H1 (cell line): ENCODE measurements around the gene ART4. TPM values are rescaled to one million over a fixed set of nuclear protein-coding genes. Genes with fewer than 3 reads are reported as not detected.

Experiments
- CTCF ChIA-PET: fragments of 300-600 bp; sonication (Branson Sonifier 250); formaldehyde crosslinking; loops from one replicate; lab custom pipeline; 2021; ENCODE audit not compliant: partially characterized antibody; lab: Charles Lee
- POLR2A ChIA-PET: fragments of 300-600 bp; sonication (Branson Sonifier 250); formaldehyde crosslinking; loops from one replicate; lab custom pipeline; 2021; ENCODE audit warnings: inconsistent platforms; ENCODE audit not compliant: partially characterized antibody; lab: Charles Lee
- DNase-seq, 2 experiments: peaks; one replicate each; pipeline versions ENCODE4 v3.0.0 to v3.0.0-alpha.2; 2010 to 2022; ENCODE audit warnings: low spot score in 2 of 2, low read depth in 1 of 2, mixed read lengths in 1 of 2
- FAIRE-seq: peaks from 2 replicates; lab custom pipeline; 2011; peaks lifted over from hg19 to GRCh38; lab: Jason Lieb, UNC
- H2AFZ ChIP-seq: 2 replicates; pipeline ENCODE4 v1.8.1; 2012; ENCODE audit warnings: low read length, inconsistent platforms
- H2AK5ac ChIP-seq: 2 replicates; pipeline ENCODE4 v1.6.1; 2013; ENCODE audit warnings: low read depth, low read length
- H2BK120ac ChIP-seq: replicated peaks from 2 replicates; pipeline ENCODE3; 2013; ENCODE audit warnings: low read depth, low read length, inconsistent platforms
- H2BK12ac ChIP-seq: 2 replicates; pipeline ENCODE4 v1.6.1; 2013; ENCODE audit warnings: low read depth, low read length
- H2BK15ac ChIP-seq: 2 replicates; pipeline ENCODE4 v1.6.1; 2013; ENCODE audit warnings: low read length
- H2BK20ac ChIP-seq: 2 replicates; pipeline ENCODE4 v1.6.1; 2013; ENCODE audit warnings: low read length
- H2BK5ac ChIP-seq: 2 replicates; pipeline ENCODE4 v1.6.1; 2013; ENCODE audit warnings: low read depth, low read length
- H3K14ac ChIP-seq: 2 replicates; pipeline ENCODE4 v1.6.1; 2013; ENCODE audit warnings: inconsistent platforms; ENCODE audit not compliant: insufficient read length
- H3K18ac ChIP-seq: 2 replicates; pipeline ENCODE4 v1.6.1; 2013; ENCODE audit warnings: low read length; ENCODE audit errors: extremely low read depth
- H3K23ac ChIP-seq: 2 replicates; pipeline ENCODE4 v1.6.1; 2013; ENCODE audit warnings: inconsistent platforms; ENCODE audit not compliant: insufficient read length
- H3K23me2 ChIP-seq: 2 replicates; pipeline ENCODE4 v1.6.1; 2013; ENCODE audit warnings: low read depth, low read length
- H3K27ac ChIP-seq: 2 replicates; pipeline ENCODE4 v1.6.1; 2011; ENCODE audit warnings: low read depth, low read length, inconsistent platforms
- H3K27me3 ChIP-seq, 4 experiments: replicated peaks in 1 of 4; 1 replicate in 1 of 4; 2 replicates in 3 of 4; pipeline versions ENCODE4 v1.6.1 to v1.8.1; 2011 to 2013; ENCODE audit warnings: low read length in 3 of 4, mild to moderate bottlenecking in 3 of 4, inconsistent platforms in 2 of 4, mixed read lengths in 2 of 4, moderate library complexity in 1 of 4; ENCODE audit not compliant: control insufficient read depth in 3 of 4, insufficient read depth in 3 of 4; ENCODE audit errors: extremely low read depth in 1 of 4
- H3K36me3 ChIP-seq, 4 experiments: 2 replicates each; pipeline versions ENCODE4 v1.6.1 to v1.8.1; 2011 to 2013; ENCODE audit warnings: mild to moderate bottlenecking in 4 of 4, low read length in 3 of 4, moderate library complexity in 2 of 4, control low read depth in 1 of 4, inconsistent platforms in 1 of 4; ENCODE audit not compliant: insufficient read depth in 4 of 4, control insufficient read depth in 2 of 4
- H3K4ac ChIP-seq: replicated peaks from 2 replicates; pipeline ENCODE3; 2013; ENCODE audit warnings: low read length, low read depth, mixed read lengths, inconsistent platforms; ENCODE audit not compliant: insufficient read length
- H3K4me1 ChIP-seq, 4 experiments: replicated peaks in 1 of 4; 1 replicate in 1 of 4; 2 replicates in 3 of 4; pipeline versions ENCODE4 v1.6.1 to v1.8.1; 2011 to 2013; ENCODE audit warnings: low read length in 3 of 4, inconsistent platforms in 2 of 4, mixed read lengths in 1 of 4; ENCODE audit not compliant: insufficient read depth in 4 of 4, control insufficient read depth in 3 of 4
- H3K4me2 ChIP-seq, 2 experiments: 2 replicates each; pipeline versions ENCODE4 v1.6.1 to v1.8.1; 2011 to 2013; ENCODE audit warnings: low read depth in 2 of 2, low read length in 2 of 2, control low read depth in 1 of 2, inconsistent platforms in 1 of 2, mild to moderate bottlenecking in 1 of 2; ENCODE audit not compliant: insufficient read depth in 1 of 2
- H3K4me3 ChIP-seq, 4 experiments: fragments of 200-600, 300-600 bp in 1 of 4; sonication (generic), shearing (Covaris generic), sonication (Bioruptor Twin) in 1 of 4; 2 replicates each; pipeline versions ENCODE4 v1.5.1 to v1.8.1; 2011 to 2016; ENCODE audit warnings: low read length in 4 of 4, low read depth in 3 of 4, control low read depth in 2 of 4, inconsistent platforms in 2 of 4, mild to moderate bottlenecking in 2 of 4, mixed read lengths in 1 of 4, moderate library complexity in 1 of 4; ENCODE audit not compliant: insufficient read depth in 2 of 4; ENCODE audit errors: extremely low read depth in 1 of 4
- H3K56ac ChIP-seq: replicated peaks from 2 replicates; pipeline ENCODE3; 2013; ENCODE audit warnings: low read depth, mild to moderate bottlenecking, mixed read lengths, low read length, inconsistent platforms; ENCODE audit not compliant: insufficient read length
- H3K79me1 ChIP-seq: 2 replicates; pipeline ENCODE4 v1.6.1; 2013; ENCODE audit warnings: low read depth, low read length, control low read depth
- H3K79me2 ChIP-seq, 2 experiments: 2 replicates each; pipeline versions ENCODE4 v1.6.1 to v1.8.1; 2012 to 2013; ENCODE audit warnings: low read length in 2 of 2, mild to moderate bottlenecking in 2 of 2, inconsistent platforms in 1 of 2; ENCODE audit not compliant: insufficient read depth in 2 of 2, control insufficient read depth in 1 of 2
- H3K9ac ChIP-seq, 4 experiments: replicated peaks in 1 of 4; 1 replicate in 1 of 4; 2 replicates in 3 of 4; pipeline versions ENCODE4 v1.6.1 to v1.8.1; 2011 to 2013; ENCODE audit warnings: low read depth in 3 of 4, low read length in 3 of 4, control low read depth in 2 of 4, mild to moderate bottlenecking in 2 of 4, moderate library complexity in 2 of 4, inconsistent platforms in 1 of 4; ENCODE audit errors: extremely low read depth in 1 of 4
- H3K9me3 ChIP-seq, 2 experiments: 2 replicates each; pipeline versions ENCODE4 v1.6.1 to v1.8.1; 2012 to 2013; ENCODE audit warnings: mild to moderate bottlenecking in 2 of 2, moderate library complexity in 2 of 2, control low read depth in 1 of 2, inconsistent platforms in 1 of 2, low read depth in 1 of 2, low read length in 1 of 2, mixed read lengths in 1 of 2; ENCODE audit not compliant: insufficient read depth in 2 of 2
- H4K20me1 ChIP-seq, 2 experiments: replicated peaks in 1 of 2; 2 replicates each; pipeline versions ENCODE3 to v1.8.1; 2011 to 2013; ENCODE audit warnings: inconsistent platforms in 2 of 2, low read length in 2 of 2, mild to moderate bottlenecking in 1 of 2; ENCODE audit not compliant: insufficient read depth in 2 of 2, control insufficient read depth in 1 of 2
- H4K5ac ChIP-seq: 2 replicates; pipeline ENCODE4 v1.6.1; 2013; ENCODE audit warnings: low read length, low read depth, mixed read lengths, inconsistent platforms; ENCODE audit not compliant: insufficient read length
- H4K8ac ChIP-seq: 2 replicates; pipeline ENCODE4 v1.8.0; 2013; ENCODE audit warnings: mild to moderate bottlenecking, moderate library complexity, low read length, inconsistent platforms; ENCODE audit not compliant: insufficient read depth; ENCODE audit errors: extremely low read depth
- H4K91ac ChIP-seq: replicated peaks from 2 replicates; pipeline ENCODE3; 2013; ENCODE audit warnings: low read length, mixed read lengths, inconsistent platforms; ENCODE audit not compliant: insufficient read length
- CHD1 ChIP-seq: IDR thresholded peaks from 2 replicates; pipeline ENCODE4 v1.6.1; 2012; ENCODE audit warnings: low read depth, low read length, improper control_type of control experiment
- SP1 ChIP-seq: IDR thresholded peaks from 2 replicates; pipeline ENCODE4 v1.6.1; 2011; ENCODE audit warnings: low read depth, low read length
- TEAD4 ChIP-seq: IDR thresholded peaks from 2 replicates; pipeline ENCODE4 v1.6.1; 2012; ENCODE audit warnings: low read depth, low read length, inconsistent platforms, mixed read lengths
- polyA plus RNA-seq, 7 experiments: library from polyadenylated mRNA; depleted of rRNA in 3 of 7; stranded (reverse) in 5 of 7; unstranded in 2 of 7; fragments of >200 nt in 5 of 7; fragments of 200-250 nt in 2 of 7; gene quantifications; 1 replicate in 5 of 7; 2 replicates in 1 of 7; 4 replicates in 1 of 7; pipeline versions ENCODE4 v1.2.1 to v1.2.3, GENCODE V29; 2011 to 2013; ENCODE audit warnings: missing spikeins in 2 of 7, mixed read lengths in 2 of 7
- total RNA-seq: library from RNA; stranded (reverse); fragmentation: NEBNext Ultra II Directional; extraction: Animal tissue kit (Norgen Biotek cat#: 25700); gene quantifications from 2 replicates; pipeline ENCODE4 v1.2.1, GENCODE V29; 2021

ART4 gene
- total and polyA plus RNA-seq, 2 of the 8 experiments (the other 6 are each of a cell fraction or from before 2014, with no cell fraction given): not detected

DNA sequence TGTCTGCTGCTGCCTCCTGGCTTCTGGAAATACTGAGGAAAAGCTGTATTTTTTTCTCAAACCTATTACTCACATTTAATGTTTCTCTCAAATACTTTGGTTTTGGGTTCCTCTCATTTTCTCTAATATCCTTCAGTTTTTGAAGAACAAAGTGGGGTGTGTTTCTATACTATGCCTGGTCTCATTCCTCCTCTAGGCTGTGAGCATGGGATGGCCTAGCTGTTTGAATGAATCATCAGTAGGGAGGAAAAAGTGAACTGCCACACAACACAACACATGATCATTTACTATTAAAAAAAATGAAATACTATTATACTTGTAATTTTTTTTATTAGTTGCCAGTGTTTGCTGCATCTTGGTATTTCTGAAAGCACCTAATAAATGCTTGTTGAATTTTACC is 18.1 kb downstream of the ART4 start:
- Histone ChIP-seq H2BK5ac (no peak overlapping the region), H3K4me2 (no peak overlapping the region), H3K14ac (no peak overlapping the region), H2AFZ (no peak overlapping the region), H2BK20ac (no peak overlapping the region), H3K4me3 (no peak overlapping the region), H2BK15ac (no peak overlapping the region), H4K91ac (no peak overlapping the region), H3K27me3 (no peaks in the 10 kb centered on the region), H2AK5ac (no peak overlapping the region), H3K9me3 (no peaks in the 10 kb centered on the region), H3K79me2 (no peaks in the 10 kb centered on the region), H3K27ac (no peak overlapping the region), H4K5ac (no peak overlapping the region), H3K4me1 (no peaks in the 10 kb centered on the region; a peak in 2 of 7 replicates), H3K18ac (no peak overlapping the region), H4K8ac (no peak overlapping the region), H4K20me1 (no peaks in the 10 kb centered on the region), H3K56ac (no peak overlapping the region), H2BK12ac (no peak overlapping the region), H3K9ac (no peak overlapping the region), H3K23me2 (no peaks in the 10 kb centered on the region; the same call in 1 of the 2 replicates), H3K36me3 (no peaks in the 10 kb centered on the region), H3K23ac (no peak overlapping the region), H3K4ac (no peak overlapping the region), H3K79me1 (no peaks in the 10 kb centered on the region), H2BK120ac (no peak overlapping the region)
- no peak for TF ChIP-seq TEAD4
- TF ChIP-seq SP1: no peak
- no peak for TF ChIP-seq CHD1
- DNase-seq (no peak), FAIRE-seq (no peak)
- ChIA-PET CTCF (interaction anchor here (0.7 to 1.9 kb wide), 6 partner anchors 16 to 396 kb away, joined by 3 to 6 read pairs (median 4); partner anchors contain the start of gene RERG), POLR2A (interaction anchor here (1.0 to 1.1 kb wide), 2 partner anchors 52 to 53 kb away, joined by 3 to 4 read pairs; no protein-coding TSS in a partner anchor)
